HG03558 (cell line): ENCODE data around the gene VAV3.

ENCODE experiments used
- ATAC-seq: cut with Tn5 transposase; IDR thresholded peaks from one replicate; pipeline ENCODE4 v1.9.1; 2021; ENCODE audit warnings: moderate number of reproducible peaks; ENCODE audit not compliant: unreplicated experiment; ENCODE audit errors: extremely low read depth

VAV3 gene

GRCh38 chr1:107526524-107527198, 438.3 kb downstream of the VAV3 start:
- no peak for ATAC-seq

DNA sequence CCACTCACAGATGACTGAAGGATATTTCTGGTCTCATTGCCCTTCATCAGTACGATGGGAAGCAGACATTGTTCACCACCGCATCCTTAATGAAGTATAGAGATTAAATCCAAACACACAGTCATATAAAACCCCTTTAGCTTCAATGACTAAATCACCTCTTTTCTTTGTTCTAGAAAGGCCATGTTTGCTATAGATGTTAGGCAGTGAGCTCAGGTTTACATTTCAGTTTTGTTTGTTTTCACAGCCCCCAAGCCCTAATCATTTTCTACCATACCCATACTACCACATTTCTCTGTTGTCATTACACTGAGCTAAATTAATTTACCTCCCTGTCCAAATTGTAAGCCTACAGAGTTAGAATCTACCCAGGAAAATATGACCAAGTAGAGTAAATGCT, 439.0 kb downstream of the VAV3 start:
- ATAC-seq: no peak

DNA sequence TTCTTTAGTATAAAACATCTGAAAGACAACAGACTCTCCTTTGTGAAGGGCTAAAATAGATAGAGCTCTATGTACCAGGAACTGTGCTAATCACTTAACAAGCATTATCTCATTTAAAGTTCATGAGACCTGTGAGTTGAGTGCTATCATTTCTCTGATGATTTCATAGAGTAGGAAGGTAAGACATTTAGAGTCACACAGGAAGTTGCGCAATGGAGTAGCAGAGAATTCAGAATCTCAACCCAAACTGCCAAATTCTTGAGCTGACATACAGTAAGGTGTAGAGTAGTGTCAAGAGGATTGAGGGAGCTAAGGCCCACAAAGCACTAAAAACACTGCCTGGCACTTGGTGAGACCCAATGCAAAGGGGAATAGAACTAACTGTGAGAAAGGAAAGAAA, 439.8 kb downstream of the VAV3 start:
- no peak for ATAC-seq

GRCh38 chr1:107524301-107524700, 440.7 kb downstream of the VAV3 start:
- ATAC-seq: no peak

- ATAC-seq: no peak
These were observed 441.2 kb downstream of the VAV3 start for GRCh38 chr1:107523736-107524135.

- no peak for ATAC-seq
These were observed 441.9 kb downstream of the VAV3 start for GRCh38 chr1:107523061-107523460.
